Measurements from ENCODE around the gene XRCC4.
"Not testable (repeated sequence)": the region's sequence is repeated elsewhere in the genome, so short reads cannot be mapped to it uniquely, and the experiment has no call there.

Gene XRCC4

GRCh38 chr5:83044926-83045325 is 32.4 kb upstream of the XRCC4 start:
- H3K4me1 ChIP-seq (ENCODE audit: control insufficient read depth, insufficient read depth, low read length), result no peaks in the 10 kb centered on the region
- no peak overlapping the region for H3K27ac ChIP-seq (ENCODE audit: insufficient read depth, low read depth, low read length, poor library complexity, severe bottlenecking)
- WGBS, 2 experiments, result 100% methylated on average over 1 to 2 of the region's 2 CpGs
- H3K9me3 ChIP-seq (ENCODE audit: control insufficient read depth, low read length), result no peaks in the 10 kb centered on the region
- no peaks in the 10 kb centered on the region for H3K36me3 ChIP-seq (ENCODE audit: control insufficient read depth, insufficient read depth, low read length)
- H3K27me3 ChIP-seq (ENCODE audit: control insufficient read depth, insufficient read depth, low read length, poor library complexity, severe bottlenecking), result no peaks in the 10 kb centered on the region
- no peak overlapping the region for H3K4me3 ChIP-seq (ENCODE audit: insufficient read depth, low read depth, low read length)

DNA sequence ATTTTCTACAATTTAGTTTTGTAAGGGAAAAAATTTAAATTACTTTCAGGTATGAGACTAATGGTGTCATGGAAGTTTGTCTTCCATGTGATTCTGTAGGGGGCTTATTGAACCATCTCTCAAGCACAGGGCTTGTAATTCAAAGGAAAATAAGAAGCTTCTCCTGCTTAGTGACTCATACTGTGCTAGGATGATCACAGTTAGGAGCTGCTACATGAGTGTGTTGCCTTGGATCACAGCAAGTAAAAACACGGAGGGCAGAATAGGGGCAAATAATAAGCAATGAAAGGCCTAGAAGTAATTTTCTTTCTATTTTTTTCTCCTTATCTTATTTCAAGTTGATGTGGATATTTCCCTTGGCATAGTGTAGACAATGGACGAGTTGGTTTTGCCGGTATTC is 29.1 kb upstream of the XRCC4 start:
- Histone ChIP-seq H3K27me3 (ENCODE audit: control insufficient read depth, insufficient read depth, low read length, poor library complexity, severe bottlenecking) (no peaks in the 10 kb centered on the region), H3K4me3 (ENCODE audit: insufficient read depth, low read depth, low read length) (no peak overlapping the region), H3K9me3 (ENCODE audit: control insufficient read depth, low read length) (no peaks in the 10 kb centered on the region), H3K4me1 (ENCODE audit: control insufficient read depth, insufficient read depth, low read length) (no peaks in the 10 kb centered on the region), H3K36me3 (ENCODE audit: control insufficient read depth, insufficient read depth, low read length) (no peaks in the 10 kb centered on the region), H3K27ac (ENCODE audit: insufficient read depth, low read depth, low read length, poor library complexity, severe bottlenecking) (no peak overlapping the region)
- 98 to 100% methylated on average over 1 to 3 of the region's 3 CpGs for WGBS, 2 experiments

GRCh38 chr5:83048811-83049210 is 28.5 kb upstream of the XRCC4 start:
- H3K9me3 ChIP-seq (ENCODE audit: control insufficient read depth, low read length), result no peaks in the 10 kb centered on the region
- no peak overlapping the region for H3K27ac ChIP-seq (ENCODE audit: insufficient read depth, low read depth, low read length, poor library complexity, severe bottlenecking)
- H3K4me3 ChIP-seq (ENCODE audit: insufficient read depth, low read depth, low read length), result no peak overlapping the region
- H3K27me3 ChIP-seq (ENCODE audit: control insufficient read depth, insufficient read depth, low read length, poor library complexity, severe bottlenecking), result no peaks in the 10 kb centered on the region
- no peaks in the 10 kb centered on the region for H3K36me3 ChIP-seq (ENCODE audit: control insufficient read depth, insufficient read depth, low read length)
- WGBS, 2 experiments, result 93% methylated on average over 2 of the region's 2 CpGs
- no peaks in the 10 kb centered on the region for H3K4me1 ChIP-seq (ENCODE audit: control insufficient read depth, insufficient read depth, low read length)

DNA sequence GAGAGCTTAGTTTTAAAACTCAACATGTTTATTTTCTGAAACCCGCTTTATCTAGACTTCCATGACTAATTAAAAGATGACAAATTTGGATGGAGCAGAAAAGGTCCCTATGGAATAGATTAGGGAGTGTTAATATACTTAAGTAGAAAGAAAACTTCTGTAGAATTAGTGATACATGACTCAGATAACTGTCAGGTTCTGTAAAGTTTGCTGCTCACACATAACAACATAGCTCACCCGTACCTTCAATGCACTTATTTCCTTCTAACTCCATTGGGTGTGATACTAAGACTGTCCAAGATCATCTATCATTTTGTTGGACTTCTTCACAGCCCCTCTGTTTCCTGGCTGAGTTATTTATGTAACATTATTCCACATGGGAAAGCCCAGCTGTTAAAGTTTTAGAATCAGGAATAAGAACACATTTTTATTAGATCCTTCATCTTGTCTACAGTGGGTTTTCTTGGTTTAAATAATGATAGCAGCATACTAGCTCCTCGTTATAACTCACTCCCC is 27.9 kb upstream of the XRCC4 start:
- no peak overlapping the region for H3K27ac ChIP-seq (ENCODE audit: insufficient read depth, low read depth, low read length, poor library complexity, severe bottlenecking)
- H3K4me1 ChIP-seq (ENCODE audit: control insufficient read depth, insufficient read depth, low read length), result no peaks in the 10 kb centered on the region
- no peak overlapping the region for H3K4me3 ChIP-seq (ENCODE audit: insufficient read depth, low read depth, low read length)
- H3K9me3 ChIP-seq (ENCODE audit: control insufficient read depth, low read length), result no peaks in the 10 kb centered on the region
- H3K27me3 ChIP-seq (ENCODE audit: control insufficient read depth, insufficient read depth, low read length, poor library complexity, severe bottlenecking), result no peaks in the 10 kb centered on the region
- 92 to 100% methylated on average over 1 to 3 of the region's 3 CpGs for WGBS, 2 experiments
- no peaks in the 10 kb centered on the region for H3K36me3 ChIP-seq (ENCODE audit: control insufficient read depth, insufficient read depth, low read length)

GRCh38 chr5:83050723-83051340 is 26.5 kb upstream of the XRCC4 start:
- Histone ChIP-seq H3K4me3 (ENCODE audit: insufficient read depth, low read depth, low read length) (no peak overlapping the region), H3K36me3 (ENCODE audit: control insufficient read depth, insufficient read depth, low read length) (no peaks in the 10 kb centered on the region), H3K4me1 (ENCODE audit: control insufficient read depth, insufficient read depth, low read length) (no peaks in the 10 kb centered on the region), H3K27me3 (ENCODE audit: control insufficient read depth, insufficient read depth, low read length, poor library complexity, severe bottlenecking) (no peaks in the 10 kb centered on the region), H3K9me3 (ENCODE audit: control insufficient read depth, low read length) (no peaks in the 10 kb centered on the region), H3K27ac (ENCODE audit: insufficient read depth, low read depth, low read length, poor library complexity, severe bottlenecking) (no peak overlapping the region)
- WGBS, 2 experiments, result 96 to 97% methylated on average over 4 of the region's 4 CpGs

DNA sequence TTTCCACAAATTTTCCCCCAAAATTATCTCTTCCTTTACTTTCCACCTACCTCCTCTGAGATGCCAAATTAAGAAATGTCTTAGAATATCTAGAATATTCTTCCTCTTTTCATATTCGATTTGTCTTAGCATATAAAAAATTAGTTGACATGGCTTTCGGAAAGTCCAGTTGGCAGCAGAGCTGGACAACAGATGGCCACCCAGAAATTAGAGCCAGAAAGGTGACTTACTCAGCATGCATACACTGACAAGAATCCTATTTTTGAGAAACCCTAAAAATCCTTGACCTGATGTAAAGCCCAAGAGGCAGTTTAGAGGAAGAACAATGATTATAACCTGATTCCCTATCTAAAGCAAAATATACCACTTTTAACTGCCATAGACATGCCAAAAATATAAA is 22.2 kb upstream of the XRCC4 start:
- no peaks in the 10 kb centered on the region for H3K9me3 ChIP-seq (ENCODE audit: control insufficient read depth, low read length)
- H3K27ac ChIP-seq (ENCODE audit: insufficient read depth, low read depth, low read length, poor library complexity, severe bottlenecking), result no peak overlapping the region
- no peak overlapping the region for H3K4me3 ChIP-seq (ENCODE audit: insufficient read depth, low read depth, low read length)
- peaks cover 3% of the 10 kb centered on the region for H3K36me3 ChIP-seq (ENCODE audit: control insufficient read depth, insufficient read depth, low read length)
- 98 to 100% methylated on average over 2 of the region's 2 CpGs for WGBS, 2 experiments
- no peaks in the 10 kb centered on the region for H3K27me3 ChIP-seq (ENCODE audit: control insufficient read depth, insufficient read depth, low read length, poor library complexity, severe bottlenecking)
- H3K4me1 ChIP-seq (ENCODE audit: control insufficient read depth, insufficient read depth, low read length), result no peaks in the 10 kb centered on the region

DNA sequence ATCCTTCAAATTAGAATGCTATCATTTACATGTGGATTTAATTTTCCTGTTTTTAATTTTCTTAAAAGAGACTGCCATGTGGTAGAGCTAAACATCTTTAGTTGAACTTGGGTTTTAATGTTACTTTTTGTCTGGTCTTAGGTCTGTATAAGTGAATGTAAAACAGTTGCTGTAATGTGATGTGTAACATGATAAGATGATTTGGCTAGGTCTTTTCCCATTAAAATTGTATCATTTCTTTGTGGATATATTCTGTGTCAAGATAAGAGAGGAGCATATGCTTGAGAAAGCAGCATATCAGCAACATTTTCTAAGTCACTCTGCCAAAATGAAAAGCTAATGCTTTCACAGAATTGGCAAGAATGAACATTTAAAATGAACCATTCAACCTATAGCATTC is 18.6 kb upstream of the XRCC4 start:
- Histone ChIP-seq H3K9me3 (ENCODE audit: control insufficient read depth, low read length) (no peaks in the 10 kb centered on the region), H3K4me3 (ENCODE audit: insufficient read depth, low read depth, low read length) (no peak overlapping the region), H3K27me3 (ENCODE audit: control insufficient read depth, insufficient read depth, low read length, poor library complexity, severe bottlenecking) (no peaks in the 10 kb centered on the region), H3K36me3 (ENCODE audit: control insufficient read depth, insufficient read depth, low read length) (peaks cover 11% of the 10 kb centered on the region), H3K4me1 (ENCODE audit: control insufficient read depth, insufficient read depth, low read length) (no peaks in the 10 kb centered on the region), H3K27ac (ENCODE audit: insufficient read depth, low read depth, low read length, poor library complexity, severe bottlenecking) (no peak overlapping the region)

- Histone ChIP-seq H3K27me3 (ENCODE audit: control insufficient read depth, insufficient read depth, low read length, poor library complexity, severe bottlenecking) (no peaks in the 10 kb centered on the region), H3K36me3 (ENCODE audit: control insufficient read depth, insufficient read depth, low read length) (peaks cover 11% of the 10 kb centered on the region), H3K9me3 (ENCODE audit: control insufficient read depth, low read length) (no peaks in the 10 kb centered on the region), H3K4me1 (ENCODE audit: control insufficient read depth, insufficient read depth, low read length) (no peaks in the 10 kb centered on the region), H3K27ac (ENCODE audit: insufficient read depth, low read depth, low read length, poor library complexity, severe bottlenecking) (no peak overlapping the region), H3K4me3 (ENCODE audit: insufficient read depth, low read depth, low read length) (no peak overlapping the region)
- 89% methylated on average over 1 of the region's 2 CpGs; no CpG with 5 or more reads in 1 of the 2 experiments for WGBS, 2 experiments
Observed at GRCh38 chr5:83059341-83059740, 18.0 kb upstream of the XRCC4 start.

- H3K4me3 ChIP-seq (ENCODE audit: insufficient read depth, low read depth, low read length), result no peak overlapping the region
Observed at GRCh38 chr5:83066548-83067110, 10.7 kb upstream of the XRCC4 start.

DNA sequence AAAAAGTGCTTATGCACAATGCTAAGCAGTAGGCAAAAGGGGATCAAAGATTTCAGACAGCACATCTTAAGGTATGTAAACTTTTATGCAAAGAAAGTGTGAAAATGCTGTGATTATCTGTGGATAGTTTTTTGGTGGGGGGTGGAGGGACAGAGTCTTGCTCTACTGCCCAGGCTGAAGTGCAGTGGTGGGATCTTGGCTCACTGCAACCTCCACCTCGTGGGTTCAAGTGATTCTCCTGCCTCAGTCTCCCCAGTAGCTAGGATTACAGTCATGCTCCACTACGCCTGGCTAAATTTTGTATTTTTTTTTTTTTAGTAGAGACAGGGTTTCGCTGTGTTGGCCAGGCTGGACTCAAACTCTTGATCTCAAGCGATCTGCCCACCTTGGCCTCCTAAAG is 10.0 kb upstream of the XRCC4 start:
- WGBS, 2 experiments, result 94 to 95% methylated on average over 4 of the region's 4 CpGs
- H3K27ac ChIP-seq (ENCODE audit: insufficient read depth, low read depth, low read length, poor library complexity, severe bottlenecking), result not testable (repeated sequence)

More at GRCh38 chr5:83066548-83067110, 10.7 kb upstream of the XRCC4 start:
- Histone ChIP-seq H3K27me3 (ENCODE audit: control insufficient read depth, insufficient read depth, low read length, poor library complexity, severe bottlenecking) (no peaks in the 10 kb centered on the region), H3K4me1 (ENCODE audit: control insufficient read depth, insufficient read depth, low read length) (peaks cover 21% of the 10 kb centered on the region), H3K9me3 (ENCODE audit: control insufficient read depth, low read length) (no peaks in the 10 kb centered on the region), H3K36me3 (ENCODE audit: control insufficient read depth, insufficient read depth, low read length) (peaks cover 4% of the 10 kb centered on the region), H3K27ac (ENCODE audit: insufficient read depth, low read depth, low read length, poor library complexity, severe bottlenecking) (no peak overlapping the region)
- WGBS, 2 experiments, result 35 to 37% methylated on average over 3 of the region's 3 CpGs

More for the DNA sequence above, 10.0 kb upstream of the XRCC4 start:
- H3K27me3 ChIP-seq (ENCODE audit: control insufficient read depth, insufficient read depth, low read length, poor library complexity, severe bottlenecking); H3K9me3 ChIP-seq (ENCODE audit: control insufficient read depth, low read length); H3K36me3 ChIP-seq (ENCODE audit: control insufficient read depth, insufficient read depth, low read length); H3K4me3 ChIP-seq (ENCODE audit: insufficient read depth, low read depth, low read length): not testable (repeated sequence)
- peaks cover 21% of the 10 kb centered on the region for H3K4me1 ChIP-seq (ENCODE audit: control insufficient read depth, insufficient read depth, low read length)

All from ectodermal cell (in vitro differentiated cells).